ENCODE results near the gene GFM1.

GFM1 gene

DNA sequence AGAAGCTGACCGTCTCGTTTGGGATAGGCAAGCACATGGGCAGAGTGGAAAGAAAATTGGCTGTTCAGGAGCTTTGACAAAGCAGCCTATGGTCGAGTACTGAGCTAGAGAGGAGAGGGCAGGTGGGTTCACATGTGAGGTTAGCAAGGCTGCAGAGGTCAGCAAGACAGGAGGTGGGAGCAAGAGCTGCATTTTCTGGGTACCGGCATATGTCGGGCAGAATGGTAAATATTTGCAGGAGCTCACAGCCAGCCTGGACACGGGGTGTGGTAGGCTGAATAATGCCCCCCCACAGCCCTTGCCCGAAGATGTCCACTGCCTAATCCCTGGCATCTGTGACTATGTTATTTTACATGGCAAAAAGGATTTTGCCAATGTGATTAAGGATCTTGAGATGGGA lies 79.7 kb downstream of the GFM1 start:
- in situ Hi-C loops (cut with MboI; ENCODE audit: low sequenced_read_pairs): no loop called here

GRCh38 chr3:158725348-158726011 lies 81.2 kb downstream of the GFM1 start:
- in situ Hi-C loops (cut with MboI; ENCODE audit: low sequenced_read_pairs): no loop called here

DNA sequence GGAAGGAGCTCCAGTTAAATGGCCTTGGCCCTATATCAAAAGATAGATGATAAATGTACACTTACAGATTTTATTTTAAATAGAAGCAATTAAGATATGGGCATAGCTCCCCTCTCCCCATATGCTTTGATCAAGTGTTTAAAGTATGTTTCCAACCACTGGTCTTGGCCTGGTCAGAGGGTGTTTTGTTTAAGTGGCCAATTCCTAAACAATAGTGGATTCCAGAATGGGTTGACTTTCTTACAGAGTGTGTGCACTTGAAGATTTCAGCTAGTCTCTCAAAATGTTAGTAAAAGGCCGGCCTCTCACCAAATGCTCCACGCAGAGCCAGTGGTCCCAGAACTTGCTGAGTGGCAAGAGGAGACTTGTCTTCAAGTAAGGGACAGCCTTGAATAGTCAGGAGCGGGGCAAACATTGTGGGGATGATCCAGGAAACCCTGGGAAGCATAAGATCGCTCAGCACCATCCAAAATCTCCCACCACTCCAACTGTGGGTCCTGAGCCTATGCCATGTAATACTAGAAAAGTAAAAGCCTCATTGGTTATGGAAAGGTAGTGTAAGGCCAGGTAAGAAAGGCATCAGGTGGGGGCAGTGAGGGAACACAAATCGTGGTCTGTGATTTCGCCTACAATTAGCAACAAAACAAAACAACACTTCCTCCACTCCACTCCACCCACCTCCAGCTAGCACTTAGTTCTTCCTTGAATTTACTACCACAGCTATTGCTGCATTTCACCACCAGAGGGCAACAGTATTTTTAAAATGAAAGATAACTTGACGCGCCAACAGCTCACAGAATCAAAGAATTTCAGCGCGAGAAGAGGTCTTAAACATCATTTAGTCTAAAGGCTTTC lies 83.1 kb downstream of the GFM1 start:
- in situ Hi-C loops (cut with MboI; ENCODE audit: low sequenced_read_pairs): no loop called here

DNA sequence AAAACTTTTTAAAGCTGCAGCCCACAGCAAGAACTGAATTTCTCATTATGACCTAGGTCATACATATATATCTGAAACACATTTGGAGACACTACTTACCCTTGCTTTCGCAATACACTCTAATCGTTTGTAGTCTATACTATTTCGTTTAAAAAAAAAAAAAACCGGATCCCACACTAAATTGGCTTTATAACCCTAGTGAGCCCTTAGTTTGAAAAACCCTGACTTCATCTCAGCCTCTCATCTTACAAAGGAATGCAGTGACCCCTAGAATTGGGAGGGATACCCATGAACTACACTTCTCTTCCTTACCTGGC lies 83.7 kb downstream of the GFM1 start:
- in situ Hi-C loops (cut with MboI; ENCODE audit: low sequenced_read_pairs): no loop called here

DNA sequence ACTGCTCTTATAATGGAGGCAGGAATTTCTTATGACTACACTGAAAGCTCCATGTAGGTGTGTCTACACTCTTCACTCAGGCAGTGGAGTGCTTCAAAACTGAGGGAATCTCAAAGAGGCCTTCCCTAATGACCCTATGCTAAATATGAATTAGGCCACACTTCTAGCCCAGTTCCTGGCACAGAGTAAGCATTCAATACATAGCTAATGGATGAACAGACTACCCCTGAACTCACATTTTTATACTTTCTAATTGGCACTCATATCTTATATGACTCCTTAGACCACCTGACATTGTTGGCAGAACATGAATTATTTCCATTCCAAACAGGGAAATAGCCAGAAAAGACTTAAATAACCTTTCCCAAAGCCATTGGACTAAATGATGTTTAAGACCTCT lies 84.5 kb downstream of the GFM1 start:
- in situ Hi-C loops (cut with MboI; ENCODE audit: low sequenced_read_pairs): no loop called here

GRCh38 chr3:158731486-158731885 lies 87.2 kb downstream of the GFM1 start:
- in situ Hi-C loops (cut with MboI; ENCODE audit: low sequenced_read_pairs): no loop called here

DNA sequence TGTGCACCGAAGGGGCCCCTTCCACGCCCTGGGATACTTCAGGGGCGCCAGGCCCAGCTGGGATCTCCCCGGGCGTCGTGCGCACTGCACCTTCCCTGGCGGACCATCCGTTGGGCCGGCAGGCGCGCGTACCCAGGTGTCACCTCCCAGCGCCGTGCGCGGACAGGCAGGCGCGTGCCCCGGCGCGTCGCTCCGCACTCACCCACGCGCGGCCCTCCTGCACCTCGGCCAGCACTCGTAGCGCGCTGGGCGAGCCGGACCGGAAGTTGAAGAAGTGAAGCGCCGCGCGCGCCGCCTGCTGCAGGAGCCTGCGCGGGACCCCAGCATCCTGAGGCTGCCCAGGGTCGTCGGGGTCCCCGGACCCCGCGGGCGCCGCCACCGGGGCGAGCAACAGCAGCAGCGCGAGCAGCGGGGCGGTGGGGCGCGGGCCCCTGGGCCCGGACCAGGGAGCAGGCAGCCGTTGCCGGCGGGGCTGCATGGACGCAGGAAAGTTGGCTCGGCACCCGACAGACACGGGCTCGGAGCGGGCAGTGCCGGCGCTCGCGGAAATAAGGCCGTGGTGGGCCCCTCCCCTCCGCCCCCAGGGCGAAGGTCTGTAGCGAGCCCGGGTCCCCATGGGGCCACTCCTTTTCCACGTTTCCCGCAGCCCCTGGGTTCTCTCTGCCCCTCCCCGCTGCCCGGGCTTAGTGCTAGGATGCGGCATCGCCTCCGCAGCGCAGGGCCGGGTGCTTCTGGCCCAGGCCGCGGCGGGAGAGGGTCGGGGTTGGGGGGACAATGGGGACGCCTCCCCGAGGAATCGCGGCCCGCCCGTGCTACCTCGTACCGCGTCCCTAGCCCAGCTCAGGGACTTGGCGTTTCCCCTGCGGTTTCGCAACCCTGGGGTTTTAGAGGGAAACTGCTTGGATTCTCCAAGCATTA lies 87.9 kb downstream of the GFM1 start, which contains the start of gene RARRES1:
RARRES1 (minus strand) TSS at position 520 of the 918 bp plus-strand sequence; CDS start at position 478, 42 bp downstream.
- in situ Hi-C loops (cut with MboI; ENCODE audit: low sequenced_read_pairs): no loop called here

GRCh38 chr3:158732856-158733200 lies 88.5 kb downstream of the GFM1 start:
- in situ Hi-C loops (cut with MboI; ENCODE audit: low sequenced_read_pairs): no loop called here

- in situ Hi-C loops (cut with MboI; ENCODE audit: low sequenced_read_pairs): no loop called here
Observed at GRCh38 chr3:158733656-158734055, 89.3 kb downstream of the GFM1 start.

DNA sequence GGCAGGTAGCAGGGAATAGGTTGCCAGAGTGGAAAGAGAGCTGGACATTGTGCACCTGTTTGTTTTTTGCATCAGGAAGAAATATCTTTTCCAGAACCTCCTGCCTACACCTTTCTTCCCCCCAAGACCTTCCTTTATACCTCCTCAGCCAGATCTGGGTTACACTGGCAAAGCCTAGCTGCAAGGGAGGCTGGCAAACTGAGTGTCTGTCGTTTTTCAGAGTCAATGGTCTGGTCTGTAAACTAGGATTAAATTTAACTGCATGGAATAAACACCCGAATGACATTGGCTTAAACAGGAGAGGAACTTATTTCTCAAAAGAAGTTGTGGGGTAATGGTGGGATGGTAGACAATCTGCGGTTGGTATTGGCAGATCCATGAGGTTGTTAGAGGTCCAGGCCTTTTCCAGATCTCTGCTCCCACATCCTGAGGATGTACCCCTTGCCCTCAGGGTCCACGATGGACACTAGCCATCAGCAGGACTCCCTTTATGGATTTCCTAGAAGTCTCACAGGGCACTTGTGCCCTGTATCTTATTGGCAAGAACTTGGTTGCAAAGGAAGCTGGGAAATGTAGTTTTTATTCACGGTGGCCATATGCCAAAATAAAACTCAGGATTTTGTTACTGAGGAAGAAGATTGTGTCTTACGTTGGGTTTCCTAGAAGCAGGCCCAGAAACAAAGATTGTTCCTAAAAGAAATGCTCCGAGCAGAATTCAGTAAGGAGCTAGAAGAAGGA lies 91.1 kb downstream of the GFM1 start:
- in situ Hi-C loops (cut with MboI; ENCODE audit: low sequenced_read_pairs): no loop called here

DNA sequence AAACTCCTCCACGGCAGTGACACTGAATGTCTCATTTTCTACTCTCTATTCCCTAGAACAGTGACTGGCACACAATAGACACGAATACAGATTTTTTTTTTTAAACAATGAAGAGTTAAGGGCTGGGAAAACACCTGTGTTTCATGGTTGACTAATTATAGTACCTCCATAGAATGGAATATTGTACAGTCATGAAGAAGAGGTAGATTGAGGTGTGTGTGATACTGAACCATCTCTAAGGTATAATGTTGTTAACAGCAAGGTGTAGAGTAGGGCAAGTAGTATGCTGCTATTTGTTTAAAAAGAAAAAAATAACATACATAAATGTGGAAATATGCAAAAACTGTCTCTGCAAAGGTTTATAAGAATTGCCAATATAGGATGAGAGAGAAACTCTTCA lies 93.1 kb downstream of the GFM1 start:
- in situ Hi-C loops (cut with MboI; ENCODE audit: low sequenced_read_pairs): no loop called here

DNA sequence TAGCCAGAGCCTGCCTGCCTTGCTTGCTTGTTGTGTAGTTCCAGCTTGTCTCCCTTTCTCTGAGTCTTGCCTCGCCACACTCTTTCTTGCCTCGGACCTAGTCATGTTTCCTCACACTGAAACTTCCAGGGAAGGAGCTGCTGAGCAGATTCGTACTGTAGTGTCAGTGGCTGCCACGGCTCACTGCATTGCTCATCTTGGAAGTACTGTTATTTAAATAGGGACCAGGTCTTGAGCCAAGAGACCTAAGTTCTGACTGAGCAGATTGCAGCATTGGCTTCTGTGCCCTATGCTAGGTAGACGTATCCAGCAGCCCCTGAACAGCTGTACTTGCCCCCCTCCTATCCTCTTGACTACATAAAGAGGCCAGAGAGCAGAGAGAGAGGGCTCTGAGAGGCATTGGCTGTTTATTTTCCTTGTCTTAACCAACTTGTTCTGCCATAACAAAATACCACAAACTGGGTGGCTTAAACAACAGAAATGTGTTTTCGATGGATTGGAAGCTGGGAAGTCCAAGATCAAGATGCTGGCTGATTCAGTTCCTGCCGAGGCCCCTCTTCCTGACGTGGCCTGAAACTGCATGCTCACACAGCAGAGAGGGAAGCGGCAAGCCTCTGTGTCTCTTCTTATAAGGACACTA lies 93.8 kb downstream of the GFM1 start:
- in situ Hi-C loops (cut with MboI; ENCODE audit: low sequenced_read_pairs): no loop called here

DNA sequence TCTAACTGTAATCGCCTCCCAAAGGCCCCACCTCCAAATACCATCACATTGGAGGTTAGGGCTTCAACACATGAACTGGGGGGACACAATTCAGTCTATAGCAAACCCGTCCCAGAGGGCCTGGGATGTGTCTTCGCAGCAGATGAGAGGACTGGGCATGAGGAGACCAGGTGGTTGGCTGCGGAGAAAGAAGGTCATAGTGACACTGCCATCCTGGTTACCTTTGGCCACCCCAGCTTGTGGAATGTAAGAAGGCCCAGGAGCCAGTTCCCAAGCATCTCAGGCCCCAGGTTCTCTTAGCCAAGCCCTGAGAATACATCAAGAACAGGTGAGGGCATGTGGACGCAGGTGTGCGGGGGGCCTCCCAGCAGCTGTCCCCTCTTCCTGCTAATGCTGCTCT lies 94.3 kb downstream of the GFM1 start:
- in situ Hi-C loops (cut with MboI; ENCODE audit: low sequenced_read_pairs): no loop called here

DNA sequence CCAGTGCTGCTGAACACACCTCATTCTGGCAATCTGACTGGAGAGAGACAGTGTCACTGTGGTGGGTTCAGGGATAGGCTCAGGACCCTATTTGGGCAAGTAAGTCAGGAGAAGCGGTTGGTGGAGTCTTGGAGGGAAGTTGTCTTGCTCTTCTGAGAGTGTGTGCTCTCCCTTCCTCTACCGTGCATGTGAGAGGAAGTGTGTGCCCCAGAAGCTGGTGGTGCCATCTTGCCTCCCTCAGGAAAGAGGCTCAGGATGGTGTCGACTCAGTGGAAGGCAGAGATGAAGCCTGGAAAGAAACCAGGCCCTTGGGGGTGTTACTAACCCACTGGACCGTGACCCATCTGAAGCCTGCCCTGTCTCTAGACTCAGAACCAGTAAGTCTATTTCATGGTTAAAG lies 94.8 kb downstream of the GFM1 start:
- in situ Hi-C loops (cut with MboI; ENCODE audit: low sequenced_read_pairs): no loop called here

DNA sequence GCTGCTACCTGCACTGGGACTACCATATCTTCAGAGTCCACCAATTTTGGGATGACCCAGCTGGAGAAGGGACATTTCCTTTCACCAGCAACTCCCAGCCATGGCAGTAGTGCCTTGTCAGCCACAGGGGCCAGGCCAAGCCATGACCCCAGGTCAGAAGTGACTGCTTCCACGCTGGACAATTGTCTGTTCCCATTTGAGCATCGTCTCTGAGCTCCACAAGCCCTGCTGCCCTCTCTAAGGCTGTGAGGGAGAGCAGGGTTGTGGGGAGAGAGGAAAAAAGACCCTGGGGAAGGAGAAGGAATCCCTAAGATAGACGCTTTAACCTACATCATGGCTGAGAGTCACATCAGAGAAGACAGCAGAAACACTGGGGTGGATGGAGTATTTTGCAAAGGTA lies 95.3 kb downstream of the GFM1 start:
- in situ Hi-C loops (cut with MboI; ENCODE audit: low sequenced_read_pairs): no loop called here
